ENCODE measurements around the gene PEMT. TPM values are rescaled to one million over a fixed set of nuclear protein-coding genes. Genes with fewer than 3 reads are reported as not detected.
"Not testable (repeated sequence)": the region's sequence is repeated elsewhere in the genome, so short reads cannot be mapped to it uniquely, and the experiment has no call there.

PEMT gene
- total RNA-seq, 1 donor from 2014 or later: 31.1 TPM

GRCh38 chr17:17469358-17469757 lies 122.2 kb downstream of the PEMT start:
- H3K4me1 Mint-ChIP-seq (ENCODE audit: low read depth): no peaks in the 10 kb centered on the region
- peaks cover 57% of the 10 kb centered on the region for H3K27me3 Mint-ChIP-seq (ENCODE audit: low read depth)
- no peak for TF ChIP-seq CTCF (IDR thresholded peaks at IDR 0.05)
- no peaks in the 10 kb centered on the region for H3K9me3 Mint-ChIP-seq (ENCODE audit: low read depth)
- H3K36me3 Mint-ChIP-seq (ENCODE audit: low read depth): peaks cover 2% of the 10 kb centered on the region
- no peak for DNase-seq (ENCODE audit: low spot score)
- no peak overlapping the region for H3K4me3 Mint-ChIP-seq (ENCODE audit: unreplicated experiment)
- no peak overlapping the region for H3K27ac Mint-ChIP-seq (ENCODE audit: unreplicated experiment)

GRCh38 chr17:17468217-17469010 lies 123.1 kb downstream of the PEMT start:
- Mint-ChIP-seq H3K4me1 (ENCODE audit: low read depth) (no peaks in the 10 kb centered on the region), H3K36me3 (ENCODE audit: low read depth) (peaks cover 2% of the 10 kb centered on the region), H3K9me3 (ENCODE audit: low read depth) (no peaks in the 10 kb centered on the region), H3K27ac (ENCODE audit: unreplicated experiment) (no peak overlapping the region), H3K27me3 (ENCODE audit: low read depth) (peaks cover 58% of the 10 kb centered on the region), H3K4me3 (ENCODE audit: unreplicated experiment) (no peak overlapping the region)
- no peak for DNase-seq (ENCODE audit: low spot score)
- no peak for TF ChIP-seq CTCF (IDR thresholded peaks at IDR 0.05)

- H3K36me3 Mint-ChIP-seq (ENCODE audit: low read depth): peaks cover 2% of the 10 kb centered on the region
- peaks cover 55% of the 10 kb centered on the region for H3K27me3 Mint-ChIP-seq (ENCODE audit: low read depth)
- no peaks in the 10 kb centered on the region for H3K9me3 Mint-ChIP-seq (ENCODE audit: low read depth)
- H3K27ac Mint-ChIP-seq (ENCODE audit: unreplicated experiment): no peak overlapping the region
- no peak for TF ChIP-seq CTCF (IDR thresholded peaks at IDR 0.05)
- no peaks in the 10 kb centered on the region for H3K4me1 Mint-ChIP-seq (ENCODE audit: low read depth)
- no peak for DNase-seq (ENCODE audit: low spot score)
- H3K4me3 Mint-ChIP-seq (ENCODE audit: unreplicated experiment): no peak overlapping the region
These were observed 123.8 kb downstream of the PEMT start for GRCh38 chr17:17467720-17468119.

GRCh38 chr17:17467016-17467415 lies 124.5 kb downstream of the PEMT start:
- no peak overlapping the region for H3K4me3 Mint-ChIP-seq (ENCODE audit: unreplicated experiment)
- no peaks in the 10 kb centered on the region for H3K9me3 Mint-ChIP-seq (ENCODE audit: low read depth)
- peaks cover 48% of the 10 kb centered on the region for H3K27me3 Mint-ChIP-seq (ENCODE audit: low read depth)
- peaks cover 2% of the 10 kb centered on the region for H3K36me3 Mint-ChIP-seq (ENCODE audit: low read depth)
- no peak for TF ChIP-seq CTCF (IDR thresholded peaks at IDR 0.05)
- no peak for DNase-seq (ENCODE audit: low spot score)
- no peak overlapping the region for H3K27ac Mint-ChIP-seq (ENCODE audit: unreplicated experiment)
- no peaks in the 10 kb centered on the region for H3K4me1 Mint-ChIP-seq (ENCODE audit: low read depth)

- H3K27me3 Mint-ChIP-seq (ENCODE audit: low read depth): peaks cover 45% of the 10 kb centered on the region
- H3K36me3 Mint-ChIP-seq (ENCODE audit: low read depth): peaks cover 2% of the 10 kb centered on the region
- H3K27ac Mint-ChIP-seq (ENCODE audit: unreplicated experiment): no peak overlapping the region
- H3K4me1 Mint-ChIP-seq (ENCODE audit: low read depth): no peaks in the 10 kb centered on the region
- no peaks in the 10 kb centered on the region for H3K9me3 Mint-ChIP-seq (ENCODE audit: low read depth)
- H3K4me3 Mint-ChIP-seq (ENCODE audit: unreplicated experiment): no peak overlapping the region
- TF ChIP-seq CTCF (IDR thresholded peaks at IDR 0.05): no peak
- DNase-seq (ENCODE audit: low spot score): no peak
These were observed 125.0 kb downstream of the PEMT start for GRCh38 chr17:17466511-17466910.

- H3K27ac Mint-ChIP-seq (ENCODE audit: unreplicated experiment); H3K9me3 Mint-ChIP-seq (ENCODE audit: low read depth); H3K36me3 Mint-ChIP-seq (ENCODE audit: low read depth); H3K4me1 Mint-ChIP-seq (ENCODE audit: low read depth); H3K4me3 Mint-ChIP-seq (ENCODE audit: unreplicated experiment); DNase-seq (ENCODE audit: low spot score): not testable (repeated sequence)
- H3K27me3 Mint-ChIP-seq (ENCODE audit: low read depth): peaks cover 39% of the 10 kb centered on the region
These were observed 125.6 kb downstream of the PEMT start for GRCh38 chr17:17465878-17466277.

Data from chondrocyte (in vitro differentiated cells).